ENCODE data around the gene FAXDC2. TPM values are rescaled to one million over a fixed set of nuclear protein-coding genes. Genes with fewer than 3 reads are reported as not detected.
"Not testable (repeated sequence)": the region's sequence is repeated elsewhere in the genome, so short reads cannot be mapped to it uniquely, and the experiment has no call there.

Gene FAXDC2
- total and polyA plus RNA-seq, 10 donors, result 2.3 to 34.8 (median 19.5) TPM

GRCh38 chr5:154837009-154837901 lies 13.1 kb downstream of the FAXDC2 start:
- 76 to 87% (median 86%) methylated on average over 6 of the region's 6 CpGs for WGBS, 5 donors
- TF ChIP-seq POLR2A (IDR thresholded peaks at IDR 0.05) (no peak), POLR2AphosphoS5 (IDR thresholded peaks at IDR 0.05) (no peak)
- TF ChIP-seq, protein P1, sequence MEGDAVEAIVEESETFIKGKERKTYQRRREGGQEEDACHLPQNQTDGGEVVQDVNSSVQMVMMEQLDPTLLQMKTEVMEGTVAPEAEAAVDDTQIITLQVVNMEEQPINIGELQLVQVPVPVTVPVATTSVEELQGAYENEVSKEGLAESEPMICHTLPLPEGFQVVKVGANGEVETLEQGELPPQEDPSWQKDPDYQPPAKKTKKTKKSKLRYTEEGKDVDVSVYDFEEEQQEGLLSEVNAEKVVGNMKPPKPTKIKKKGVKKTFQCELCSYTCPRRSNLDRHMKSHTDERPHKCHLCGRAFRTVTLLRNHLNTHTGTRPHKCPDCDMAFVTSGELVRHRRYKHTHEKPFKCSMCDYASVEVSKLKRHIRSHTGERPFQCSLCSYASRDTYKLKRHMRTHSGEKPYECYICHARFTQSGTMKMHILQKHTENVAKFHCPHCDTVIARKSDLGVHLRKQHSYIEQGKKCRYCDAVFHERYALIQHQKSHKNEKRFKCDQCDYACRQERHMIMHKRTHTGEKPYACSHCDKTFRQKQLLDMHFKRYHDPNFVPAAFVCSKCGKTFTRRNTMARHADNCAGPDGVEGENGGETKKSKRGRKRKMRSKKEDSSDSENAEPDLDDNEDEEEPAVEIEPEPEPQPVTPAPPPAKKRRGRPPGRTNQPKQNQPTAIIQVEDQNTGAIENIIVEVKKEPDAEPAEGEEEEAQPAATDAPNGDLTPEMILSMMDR (IDR thresholded peaks at IDR 0.05 in 8 of 11, conservative IDR thresholded peaks at IDR 0.05 in 3 of 11), result no peak
- Histone ChIP-seq H3K4me1 (no peaks in the 10 kb centered on the region), H3K27me3 (replicated peaks in 1 of 7) (no peaks in the 10 kb centered on the region), H3K36me3 (peaks cover 0 to 15% (median 0%) of the 10 kb centered on the region in 6 donors), H3K27ac (no peak overlapping the region), H3K4me3 (no peak overlapping the region), H3K9me3 (no peaks in the 10 kb centered on the region)
- intact Hi-C loops (cut with DNase I; ENCODE audit: low total_unique reads), result no loop called here
- no peak for DNase-seq

DNA sequence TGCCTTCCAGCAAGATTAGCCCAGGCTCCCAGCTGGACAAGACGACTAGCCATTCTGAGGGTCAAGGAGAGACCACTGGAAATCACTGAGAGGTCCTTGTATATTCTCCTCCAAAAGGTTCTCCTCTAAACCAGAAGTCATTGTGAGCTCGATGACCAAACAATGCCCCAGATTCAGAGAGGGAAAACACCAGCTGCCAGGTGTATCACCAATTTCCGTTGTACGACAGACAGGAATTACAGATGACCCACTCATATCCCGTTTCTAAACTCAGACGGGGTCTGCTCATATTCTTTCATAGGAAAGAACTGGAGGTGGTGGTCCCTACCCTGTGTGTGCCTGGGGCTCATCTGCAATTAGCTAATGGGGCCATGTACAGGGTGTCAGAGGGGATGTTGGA lies 14.2 kb downstream of the FAXDC2 start:
- H3K9me3 ChIP-seq, result no peaks in the 10 kb centered on the region
- no peak overlapping the region for H3K27ac ChIP-seq
- intact Hi-C loops (cut with DNase I; ENCODE audit: low total_unique reads), result no loop called here
- TF ChIP-seq POLR2A (IDR thresholded peaks at IDR 0.05) (no peak), POLR2AphosphoS5 (IDR thresholded peaks at IDR 0.05) (no peak)
- TF ChIP-seq, protein P1 (IDR thresholded peaks at IDR 0.05 in 8 of 11, conservative IDR thresholded peaks at IDR 0.05 in 3 of 11), result no peak
- H3K4me1 ChIP-seq, result no peaks in the 10 kb centered on the region
- no peaks in the 10 kb centered on the region for H3K27me3 ChIP-seq (replicated peaks in 1 of 7)
- H3K4me3 ChIP-seq, result no peak overlapping the region
- no peak for DNase-seq
- 86 to 93% (median 89%) methylated on average over 6 of the region's 6 CpGs for WGBS, 5 donors
- peaks cover 0 to 25% (median 1%) of the 10 kb centered on the region in 6 donors for H3K36me3 ChIP-seq

DNA sequence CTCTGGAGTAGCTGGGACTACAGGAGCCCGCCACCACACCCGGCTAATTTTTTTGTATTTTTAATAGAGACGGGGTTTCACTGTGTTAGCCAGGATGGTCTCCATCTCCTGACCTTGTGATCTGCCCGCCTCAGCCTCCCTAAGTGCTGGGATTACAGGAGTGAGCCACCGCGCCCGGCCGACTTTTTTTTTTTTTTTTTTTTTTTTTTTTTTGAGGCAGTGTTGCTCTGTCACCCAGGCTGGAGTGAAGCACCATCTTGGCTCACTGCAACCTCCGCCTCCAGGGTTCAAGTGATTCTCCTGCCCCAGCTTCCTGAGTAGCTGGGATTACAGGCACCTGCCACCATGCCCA lies 14.7 kb downstream of the FAXDC2 start:
- H3K4me3 ChIP-seq; DNase-seq; H3K27ac ChIP-seq; H3K27me3 ChIP-seq (replicated peaks in 1 of 7); intact Hi-C loops (cut with DNase I; ENCODE audit: low total_unique reads); H3K4me1 ChIP-seq; H3K9me3 ChIP-seq: not testable (repeated sequence)
- 89 to 97% (median 93%) methylated on average over 9 of the region's 9 CpGs for WGBS, 5 donors
- peaks cover 0 to 31% (median 3%) of the 10 kb centered on the region in 6 donors for H3K36me3 ChIP-seq

DNA sequence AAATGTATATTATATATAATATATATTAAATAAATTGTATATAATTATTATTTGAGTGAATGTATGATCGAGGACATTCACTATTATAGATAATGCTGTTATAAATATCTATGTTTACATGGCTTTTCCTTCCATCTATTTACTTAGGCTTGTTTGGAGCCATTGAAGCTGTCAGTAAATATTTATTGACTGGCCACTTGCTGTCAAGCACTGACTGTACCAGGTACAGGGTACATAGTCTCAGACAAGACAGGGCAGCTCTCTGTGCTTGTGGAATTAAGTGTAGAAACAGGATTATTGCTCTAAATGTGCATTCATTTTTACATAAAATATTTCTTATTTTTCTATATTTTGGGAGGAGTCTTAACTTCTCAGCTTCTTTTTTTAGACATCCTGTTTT lies 16.4 kb downstream of the FAXDC2 start:
- TF ChIP-seq, protein P1 (IDR thresholded peaks at IDR 0.05 in 8 of 11, conservative IDR thresholded peaks at IDR 0.05 in 3 of 11), result no peak
- TF ChIP-seq POLR2A (IDR thresholded peaks at IDR 0.05) (no peak), POLR2AphosphoS5 (IDR thresholded peaks at IDR 0.05) (no peak)
- no peaks in the 10 kb centered on the region for H3K9me3 ChIP-seq
- H3K27me3 ChIP-seq (replicated peaks in 1 of 7), result no peaks in the 10 kb centered on the region
- no peak for DNase-seq
- peaks cover 0 to 47% (median 10%) of the 10 kb centered on the region in 6 donors for H3K36me3 ChIP-seq
- peaks cover 0 to 11% (median 0%) of the 10 kb centered on the region in 6 donors for H3K4me1 ChIP-seq
- intact Hi-C loops (cut with DNase I; ENCODE audit: low total_unique reads), result no loop called here
- no peak overlapping the region for H3K4me3 ChIP-seq
- 86 to 98% (median 90%) methylated on average over 1 of the region's 1 CpG for WGBS, 5 donors
- no peak overlapping the region for H3K27ac ChIP-seq

GRCh38 chr5:154832804-154833203 lies 17.6 kb downstream of the FAXDC2 start:
- not testable (repeated sequence) for H3K27ac ChIP-seq

More at GRCh38 chr5:154832804-154833203, 17.6 kb downstream of the FAXDC2 start:
- intact Hi-C loops (cut with DNase I; ENCODE audit: low total_unique reads); H3K9me3 ChIP-seq; DNase-seq; H3K4me3 ChIP-seq; H3K27me3 ChIP-seq (replicated peaks in 1 of 7): not testable (repeated sequence)
- Histone ChIP-seq H3K36me3 (peaks cover 0 to 59% (median 10%) of the 10 kb centered on the region in 6 donors), H3K4me1 (peaks cover 0 to 12% (median 0%) of the 10 kb centered on the region in 6 donors)
- WGBS, 5 donors, result 94 to 100% (median 96%) methylated on average over 3 of the region's 3 CpGs
